ENCODE data around the gene WDR44.

DNA sequence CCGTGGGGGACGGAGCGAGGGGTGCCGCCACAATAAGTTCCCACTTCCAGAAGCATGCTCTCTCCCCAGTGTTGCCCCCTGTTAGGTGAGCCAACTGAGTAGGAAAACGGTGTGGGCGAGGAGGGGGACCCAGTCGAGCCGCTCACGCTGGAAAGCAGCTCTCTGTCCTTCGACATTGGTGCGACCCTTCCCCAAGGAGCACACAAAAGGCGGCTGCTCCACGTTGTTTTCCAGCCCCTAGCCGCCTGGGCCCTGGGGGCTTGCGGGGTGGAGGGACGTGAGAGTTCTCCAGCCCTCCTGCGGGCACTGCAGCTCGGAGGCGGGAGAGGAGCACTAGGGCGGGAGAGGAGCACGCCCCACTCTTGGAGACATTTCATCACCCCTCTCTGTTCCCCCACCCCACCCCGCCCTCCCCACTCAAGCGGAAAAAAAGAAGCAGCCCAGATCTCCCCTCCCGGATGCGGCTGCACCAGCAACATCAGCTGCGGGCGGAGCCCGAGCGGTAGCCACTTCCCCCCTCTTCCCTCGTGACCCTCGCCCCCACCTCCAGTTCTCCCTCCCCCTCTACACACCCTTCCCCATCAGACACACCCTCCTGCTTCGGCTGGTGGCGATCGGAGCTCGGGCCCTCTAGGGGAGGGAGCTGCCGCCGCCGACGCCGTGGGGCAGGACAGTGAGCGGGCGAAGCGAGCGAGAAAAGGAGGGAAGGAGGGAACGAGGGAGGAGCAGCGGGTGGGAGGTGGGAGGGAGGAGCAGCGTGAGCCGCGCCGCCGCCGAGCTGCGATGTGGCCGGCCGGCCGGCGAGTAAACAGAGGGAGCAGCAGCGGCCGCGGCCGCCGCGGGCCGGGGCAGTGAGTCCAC is 149.4 kb downstream of the WDR44 start, which contains the start of gene DOCK11:
- TF ChIP-seq CTCF (IDR thresholded peaks at IDR 0.05 in 4 of 5, conservative IDR thresholded peaks at IDR 0.05 in 1 of 5) (no peak), POLR2A (IDR thresholded peaks at IDR 0.05) (peak; percentile 29 to 52)
